HUDEP-2 (cell line): ENCODE data around the gene SPATS2.
"Not testable (repeated sequence)": the region's sequence is repeated elsewhere in the genome, so short reads cannot be mapped to it uniquely, and the experiment has no call there.

Source experiments
- DNase-seq, 76 experiments: peaks; one replicate each; lab custom pipeline; 2025; ENCODE audit not compliant: unreplicated experiment in 76 of 76; lab: John Stamatoyannopoulos, UW

Gene SPATS2

DNA sequence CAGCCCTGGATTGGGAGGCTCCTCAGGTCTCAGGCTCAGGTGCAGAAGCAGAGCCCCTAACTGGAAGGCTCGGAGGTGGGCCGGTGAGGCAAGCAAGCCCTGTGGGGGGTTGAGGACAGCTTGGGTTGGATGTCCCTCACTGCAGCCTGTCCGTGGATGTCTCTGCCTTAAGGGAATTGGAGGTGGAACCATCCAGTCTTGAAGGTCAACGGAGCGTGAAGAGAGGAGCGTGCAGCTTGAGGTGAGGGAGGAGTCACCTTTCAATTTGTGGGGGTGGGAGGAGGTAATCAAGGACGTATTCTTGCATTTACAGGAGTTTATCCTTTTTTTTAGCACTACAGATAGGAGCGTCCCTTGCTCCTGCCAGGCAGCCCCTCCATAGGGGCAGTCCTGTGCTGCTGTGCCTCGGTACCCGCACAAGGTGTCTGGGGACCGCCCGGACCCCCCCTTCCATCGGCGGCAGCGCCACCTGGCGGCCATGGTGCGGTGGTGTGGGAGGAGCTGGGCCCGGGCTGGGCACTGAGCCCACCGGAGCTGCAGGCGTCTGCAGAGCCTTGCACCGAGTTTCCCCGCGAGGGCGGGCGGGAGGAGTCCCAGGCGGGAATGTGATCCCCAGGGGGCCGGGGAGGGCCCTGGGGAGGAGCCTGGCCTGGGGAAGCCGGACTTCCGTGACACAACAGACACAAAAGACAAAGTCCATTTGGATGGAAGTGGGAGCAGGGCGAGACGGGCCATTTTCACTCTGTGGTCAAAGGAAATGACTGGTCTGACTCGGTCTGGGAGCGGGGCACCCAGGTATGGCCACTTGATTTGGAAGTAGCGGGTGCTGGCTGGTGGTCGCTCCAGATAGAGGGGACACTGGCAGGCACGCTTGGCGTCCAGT, 19.7 kb upstream of the SPATS2 start:
- peak in 46 of 76 experiments; percentile 10 to 74 (median 44) for DNase-seq

DNA sequence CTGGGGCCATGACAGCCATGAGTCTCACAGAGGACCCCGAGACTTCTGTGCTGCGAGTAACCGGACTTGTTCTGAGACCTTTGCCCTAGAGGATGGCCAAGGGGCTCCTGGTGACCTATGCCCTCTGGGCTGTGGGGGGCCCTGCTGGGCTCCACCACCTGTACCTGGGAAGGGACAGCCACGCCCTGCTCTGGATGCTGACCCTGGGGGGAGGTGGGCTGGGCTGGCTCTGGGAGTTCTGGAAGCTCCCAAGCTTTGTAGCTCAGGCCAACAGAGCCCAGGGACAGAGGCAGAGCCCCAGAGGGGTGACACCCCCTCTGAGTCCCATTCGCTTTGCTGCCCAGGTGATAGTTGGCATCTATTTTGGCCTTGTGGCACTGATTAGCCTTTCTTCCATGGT, 18.5 kb upstream of the SPATS2 start:
- DNase-seq: no peak

DNA sequence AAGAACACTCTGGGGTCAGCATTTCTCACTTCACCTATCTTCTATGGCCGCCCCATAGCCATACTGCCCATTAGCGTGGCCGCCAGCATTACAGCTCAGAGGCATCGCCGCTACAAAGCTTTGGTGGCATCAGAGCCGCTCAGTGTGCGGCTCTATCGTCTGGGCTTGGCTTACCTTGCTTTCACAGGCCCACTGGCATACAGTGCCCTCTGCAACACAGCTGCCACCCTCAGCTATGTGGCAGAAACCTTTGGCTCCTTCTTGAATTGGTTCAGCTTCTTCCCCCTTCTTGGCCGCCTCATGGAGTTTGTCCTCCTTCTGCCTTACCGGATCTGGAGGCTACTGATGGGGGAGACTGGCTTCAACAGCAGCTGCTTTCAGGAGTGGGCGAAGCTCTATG, 18.0 kb upstream of the SPATS2 start:
- no peak for DNase-seq

DNA sequence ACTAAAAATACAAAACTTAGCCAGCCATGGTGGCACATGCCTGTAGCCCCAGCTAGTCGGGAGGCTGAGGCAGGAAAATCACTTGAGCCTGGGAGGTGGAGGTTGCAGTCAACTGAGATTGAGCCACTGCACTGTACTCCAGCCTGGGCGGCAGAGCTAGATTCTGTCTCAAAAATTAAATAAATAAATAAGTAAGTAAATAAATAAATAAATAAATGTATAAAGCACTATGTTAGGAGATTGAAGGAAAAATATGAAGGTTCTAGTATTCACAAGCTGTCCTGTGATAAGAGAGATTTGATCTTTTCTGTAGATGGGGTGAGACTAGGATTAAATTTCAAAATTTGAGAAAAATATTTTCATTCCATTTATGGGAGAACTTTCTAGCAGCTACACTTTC, 14.9 kb upstream of the SPATS2 start:
- no peak for DNase-seq

DNA sequence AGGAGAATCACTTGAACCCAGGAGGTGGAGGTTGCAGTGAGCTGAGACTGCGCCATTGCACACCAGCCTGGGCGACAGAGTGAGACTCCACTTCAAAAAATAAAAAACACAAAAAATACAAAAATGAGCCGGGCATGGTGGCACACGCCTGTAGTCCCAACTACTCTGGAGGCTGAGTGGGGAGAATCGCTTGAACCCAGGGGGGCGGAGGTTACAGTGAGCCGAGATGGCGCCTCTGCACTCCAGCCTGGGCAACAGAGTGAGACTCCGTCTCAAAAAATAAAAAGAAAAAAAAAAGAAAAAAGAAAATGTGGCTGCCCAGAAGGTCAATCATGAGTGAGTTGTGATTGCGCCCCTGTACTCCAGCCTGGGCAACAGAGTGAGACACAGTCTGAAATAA, 11.3 kb upstream of the SPATS2 start:
- no peak for DNase-seq

DNA sequence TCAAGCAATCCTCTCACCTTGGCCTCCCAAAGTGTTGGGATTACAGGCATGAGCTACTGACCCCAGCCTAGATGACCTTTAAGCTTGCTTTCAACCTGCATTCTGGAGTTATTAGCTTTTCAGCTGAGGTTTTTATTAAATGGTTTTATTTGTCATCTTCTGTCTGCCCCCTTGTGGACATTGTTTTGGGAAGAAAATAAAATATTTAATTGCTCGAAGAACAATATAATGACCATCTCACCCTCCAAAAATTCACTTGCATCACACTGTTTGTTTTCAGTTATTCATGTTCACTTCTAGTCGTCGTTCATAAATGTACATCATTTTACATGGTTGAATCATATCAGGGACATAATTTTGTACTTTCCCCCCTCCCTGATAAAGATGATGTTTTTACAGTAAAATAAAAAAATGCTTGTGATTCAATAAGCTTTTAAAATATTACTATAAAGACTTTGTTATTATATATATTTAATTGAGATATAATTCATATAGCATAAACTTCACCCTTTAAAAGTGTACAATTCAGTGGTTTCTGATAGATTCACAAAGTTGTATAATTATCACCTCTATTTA, 10.1 kb upstream of the SPATS2 start:
- peak in 10 of 76 experiments; percentile 10 to 32 (median 16) for DNase-seq

DNA sequence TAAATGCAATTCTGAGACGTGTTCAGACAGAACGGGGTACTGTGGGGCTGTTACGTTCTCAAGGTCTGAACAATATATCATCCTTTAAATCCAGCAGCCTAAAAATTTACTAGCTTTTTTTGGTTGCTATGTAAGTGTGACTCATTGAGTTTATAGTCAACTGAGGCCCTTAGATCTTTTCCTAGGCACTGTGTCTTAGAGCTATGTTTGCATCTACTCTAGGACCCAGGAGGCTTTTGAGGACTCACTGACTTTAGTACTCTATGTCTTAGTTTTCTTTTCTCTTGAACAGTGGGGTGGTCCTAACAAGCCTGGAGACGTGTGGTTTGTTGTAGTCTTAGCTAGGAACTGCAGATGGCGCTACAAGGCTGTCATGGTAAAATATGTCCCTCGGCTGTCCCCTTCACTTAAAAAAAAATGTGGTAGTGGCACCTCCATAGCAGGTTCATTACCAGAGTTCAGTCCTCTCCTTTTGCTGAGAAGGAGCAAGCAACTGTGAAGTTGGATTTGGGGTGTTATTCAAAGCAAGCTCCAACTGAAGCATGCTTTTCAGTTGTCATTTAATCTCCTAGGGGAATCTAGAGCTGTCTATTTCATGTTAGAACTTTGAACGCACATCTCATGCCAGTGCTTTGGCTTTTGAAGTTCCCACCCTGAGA, 8.7 kb upstream of the SPATS2 start:
- DNase-seq: peak in 48 of 76 experiments; percentile 4 to 67 (median 34)

DNA sequence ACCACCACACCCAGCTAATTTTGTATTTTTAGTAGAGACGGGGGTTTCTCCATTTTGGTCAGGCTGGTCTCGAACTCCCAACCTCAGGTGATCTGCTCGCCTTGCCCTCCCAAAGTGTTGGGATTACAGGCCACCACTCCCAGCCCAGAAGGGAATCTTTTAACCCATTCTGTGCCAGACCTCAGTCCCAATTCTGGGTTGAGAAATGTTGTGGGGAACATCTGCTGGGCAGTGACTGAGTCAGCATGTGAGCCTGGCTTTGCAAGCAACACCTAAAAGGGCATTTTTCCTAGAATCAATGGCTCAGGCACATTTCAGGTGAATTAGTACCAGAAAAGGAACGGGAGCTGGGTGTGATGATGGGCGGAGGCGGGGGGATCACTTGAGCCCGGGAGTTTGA, 7.6 kb upstream of the SPATS2 start:
- no peak for DNase-seq

DNA sequence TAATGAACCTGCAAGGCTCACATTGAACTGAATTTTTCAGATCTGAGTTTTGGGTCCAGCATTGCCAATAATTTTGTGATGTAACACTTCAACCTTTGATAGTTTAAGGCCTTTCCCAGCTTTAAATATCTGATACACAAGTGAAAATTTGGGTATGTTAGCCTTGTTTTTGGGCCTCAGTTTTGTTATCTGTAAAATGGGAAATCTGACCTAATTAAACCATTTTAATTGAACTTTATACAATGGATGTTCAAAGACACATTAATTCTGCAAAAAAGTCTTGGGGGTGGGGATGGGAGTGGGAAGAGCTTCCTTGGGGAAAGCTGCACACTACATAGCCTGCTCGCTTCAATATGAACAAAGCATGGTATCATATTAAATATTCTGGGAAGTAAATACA, 5.2 kb upstream of the SPATS2 start:
- no peak for DNase-seq

DNA sequence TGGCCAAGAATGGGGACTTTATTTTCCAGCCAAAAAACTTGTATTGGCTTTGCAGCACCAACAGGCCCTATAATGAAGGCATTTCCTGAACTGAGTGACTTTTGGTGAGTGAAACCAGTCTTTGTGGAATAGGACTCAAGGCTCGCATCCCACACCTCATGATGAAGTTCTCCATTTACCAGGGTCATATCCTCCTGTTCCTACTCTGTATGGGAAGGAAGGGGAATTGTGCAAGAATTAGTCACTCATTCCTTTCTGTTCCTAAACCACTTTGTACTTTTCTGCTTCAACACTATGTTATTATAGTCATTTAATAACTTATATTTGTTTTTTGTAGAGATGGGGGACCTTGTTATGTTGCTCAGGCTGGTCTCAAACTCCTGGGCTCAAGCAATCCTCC, 2.3 kb upstream of the SPATS2 start:
- DNase-seq: no peak

DNA sequence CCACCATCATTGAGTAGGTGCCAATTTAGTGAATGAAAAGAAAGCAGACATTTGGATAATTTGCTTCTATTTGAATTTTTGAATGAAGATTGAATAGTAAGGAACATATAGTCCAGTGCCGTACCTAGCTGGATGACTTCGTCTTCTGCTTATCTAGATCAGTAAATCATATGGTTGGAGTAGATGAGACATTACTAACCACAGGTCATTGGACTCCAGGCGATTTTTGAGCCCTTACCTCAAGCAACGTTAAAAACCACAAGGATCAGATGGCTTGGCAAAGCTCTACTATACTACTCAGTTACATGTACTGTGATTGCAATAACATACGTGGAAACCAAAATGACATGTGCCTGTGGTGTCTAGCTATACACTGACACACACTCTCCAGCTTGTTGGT, 1.7 kb upstream of the SPATS2 start:
- DNase-seq: peak in 29 of 76 experiments; percentile 7 to 64 (median 24)

DNA sequence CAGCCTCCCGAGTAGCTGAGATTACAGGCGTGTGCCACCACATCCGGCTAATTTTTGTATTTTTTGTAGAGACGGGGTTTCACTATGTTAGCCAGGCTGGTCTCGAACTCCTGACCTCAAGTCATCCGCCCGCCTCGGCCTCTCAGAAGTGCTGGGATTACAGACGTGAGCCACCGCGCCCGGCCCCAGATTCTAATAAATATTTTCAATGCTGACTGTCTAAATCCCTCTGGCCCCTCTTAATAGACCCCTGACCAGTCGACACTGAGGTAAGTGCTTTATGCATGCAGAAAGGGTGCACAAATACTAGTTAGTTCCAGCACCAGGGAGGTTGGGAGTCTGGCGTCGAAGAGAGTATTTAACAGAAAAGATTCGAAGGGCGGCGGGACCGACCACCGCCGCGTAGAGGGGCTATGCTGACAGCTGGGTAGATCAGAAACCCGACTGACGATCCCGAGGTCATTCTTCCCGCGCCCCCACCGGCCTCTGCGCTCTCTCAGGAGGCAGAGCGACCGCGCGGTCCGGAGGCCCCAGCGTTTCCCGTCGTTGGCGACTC, 1.1 kb upstream of the SPATS2 start:
- peak in 8 of 76 experiments; percentile 40 to 65 (median 52) for DNase-seq

DNA sequence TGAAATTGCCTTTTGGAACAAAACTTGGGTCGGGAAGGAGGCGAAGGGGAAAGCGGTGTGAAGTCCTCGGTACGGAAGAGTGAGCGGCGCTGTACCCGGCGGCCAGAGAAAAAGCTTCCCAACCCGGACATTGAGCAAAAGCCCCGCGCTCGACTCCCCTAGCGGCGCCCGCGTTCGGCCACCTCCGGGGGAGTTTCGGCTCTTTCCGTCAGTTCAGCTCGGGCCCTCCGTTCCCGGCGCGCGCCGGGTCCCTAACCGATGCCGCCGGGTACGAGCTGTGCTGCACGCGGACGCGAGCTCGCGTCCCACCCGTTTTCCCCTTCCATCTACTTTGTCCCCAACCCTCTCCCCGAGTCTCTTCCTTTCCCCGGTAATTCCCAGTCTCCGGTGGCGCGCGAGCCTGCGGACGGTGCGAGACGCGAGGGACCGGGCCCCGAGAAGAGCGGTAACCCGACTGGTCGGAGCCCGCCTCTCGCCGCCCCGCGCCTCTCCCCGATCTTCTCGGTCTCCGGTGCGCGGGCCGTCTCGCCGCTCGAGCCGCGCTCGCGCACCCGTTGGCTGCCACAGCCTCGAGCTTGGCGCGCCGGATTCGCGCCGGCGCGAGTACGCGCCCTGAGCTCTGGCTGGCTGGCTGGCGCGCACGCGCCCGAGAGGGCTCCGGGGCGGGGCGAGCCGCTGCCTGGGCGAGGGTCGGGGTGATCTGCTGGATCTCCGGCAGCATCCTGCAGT, 446 bp upstream of the SPATS2 start:
- DNase-seq: peak in 72 of 76 experiments; percentile 24 to 85 (median 72)

DNA sequence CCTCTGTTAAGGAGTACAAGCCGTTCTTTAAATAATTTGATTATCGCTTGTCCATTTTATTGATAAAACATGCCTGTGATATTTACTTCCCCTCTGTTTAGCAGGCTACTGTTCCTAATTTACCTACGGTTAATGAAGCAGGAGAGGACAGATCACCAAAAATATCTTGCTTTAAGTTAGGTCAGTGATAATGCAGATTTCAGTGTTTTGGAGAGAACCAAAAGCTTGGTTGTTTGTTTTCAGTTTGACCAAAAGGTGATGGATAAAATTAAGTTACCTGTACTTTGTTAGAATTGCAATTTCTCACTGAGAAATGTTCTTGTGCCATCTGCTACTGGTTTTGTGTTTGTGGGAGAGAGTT, 958 bp downstream of the SPATS2 start:
- DNase-seq: no peak

DNA sequence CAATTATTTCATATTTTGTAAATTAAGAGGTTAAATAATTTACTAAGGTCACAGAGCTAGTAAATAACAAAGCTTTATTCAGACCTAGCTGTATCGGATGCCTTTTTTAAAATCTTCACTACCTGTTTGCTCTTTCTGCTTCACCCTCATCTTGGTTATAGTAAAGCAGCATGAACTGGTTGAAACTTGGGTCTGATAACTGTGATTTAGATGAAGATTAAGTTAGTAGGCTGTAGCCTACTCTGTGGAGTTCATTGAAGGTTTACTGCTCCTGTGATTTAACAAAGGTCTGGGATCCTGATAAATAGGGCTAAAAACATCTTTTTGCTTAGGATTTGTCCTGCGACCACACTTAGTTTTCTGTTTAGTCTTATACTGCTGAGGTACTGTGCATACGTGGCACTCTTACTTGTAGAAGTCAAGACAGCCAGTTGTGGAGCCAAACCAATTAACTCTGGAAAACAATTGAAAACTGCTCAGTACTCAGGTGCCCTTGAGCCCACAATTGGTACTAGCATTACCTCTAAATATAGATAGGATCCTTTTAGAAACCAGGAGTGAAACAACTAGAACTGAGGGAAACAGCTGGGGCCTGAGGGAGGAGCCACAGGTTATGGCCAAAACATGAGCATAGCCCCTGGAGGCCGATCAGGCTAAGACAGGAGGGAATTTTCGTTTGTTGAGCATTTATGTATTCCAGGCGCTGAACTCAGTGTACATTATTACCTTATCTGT, 2.3 kb downstream of the SPATS2 start:
- peak in 21 of 76 experiments; percentile 5 to 42 (median 22) for DNase-seq

DNA sequence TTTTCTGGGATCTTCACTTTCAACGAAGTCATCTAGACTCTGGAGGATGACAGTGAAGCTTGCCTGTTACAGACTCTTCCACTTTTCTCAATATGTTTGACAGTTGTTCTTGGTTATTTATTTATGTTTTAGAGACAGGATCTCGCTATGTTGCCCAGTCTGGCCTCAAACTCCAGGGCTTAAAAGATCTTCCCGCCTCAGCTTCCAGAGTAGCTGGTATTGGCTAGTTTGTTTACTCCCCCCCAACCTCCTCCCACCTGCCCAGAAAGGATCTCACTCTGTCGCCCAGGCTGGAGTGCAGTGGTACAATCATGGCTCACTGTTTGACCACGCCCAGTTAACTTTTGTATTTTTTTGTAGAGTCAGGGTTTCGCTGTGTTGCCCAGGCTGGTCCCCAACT, 3.3 kb downstream of the SPATS2 start:
- DNase-seq: no peak

DNA sequence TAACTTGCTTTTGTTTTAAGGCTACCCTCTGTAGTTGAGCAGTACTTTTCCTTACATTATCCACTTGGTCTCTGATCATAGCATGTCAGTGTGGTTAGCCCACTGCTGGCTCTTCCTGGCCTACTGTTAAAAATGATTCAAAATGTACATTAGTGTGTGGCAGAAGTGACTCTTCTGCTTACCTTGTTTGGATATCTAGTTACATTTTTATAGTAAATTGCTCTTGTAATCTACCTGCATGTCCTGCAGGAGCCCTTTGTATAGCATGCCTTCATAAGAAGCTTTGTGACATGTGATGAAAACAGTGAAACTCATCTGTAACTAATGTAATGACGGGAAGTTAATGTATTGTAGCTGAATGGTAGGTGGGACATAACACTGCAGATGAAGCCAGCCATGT, 8.1 kb downstream of the SPATS2 start:
- DNase-seq: no peak

DNA sequence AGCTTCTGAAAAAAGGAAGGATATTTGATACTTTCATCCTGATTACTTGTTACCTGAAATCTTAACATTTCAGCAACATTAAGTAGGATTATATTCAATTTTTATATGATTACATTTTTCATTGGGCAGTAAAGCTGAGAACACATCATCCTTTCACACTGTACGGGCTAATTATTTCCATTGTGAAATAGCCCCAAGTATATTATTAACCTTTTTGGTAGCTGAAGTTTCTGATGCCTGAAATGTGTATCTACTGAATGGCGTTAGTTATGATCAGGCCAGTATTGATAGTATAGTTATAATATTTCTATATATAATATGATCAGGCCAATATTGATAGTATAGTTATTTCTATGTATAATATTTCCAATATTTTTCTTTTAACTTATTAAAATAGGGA, 10.1 kb downstream of the SPATS2 start:
- no peak for DNase-seq

DNA sequence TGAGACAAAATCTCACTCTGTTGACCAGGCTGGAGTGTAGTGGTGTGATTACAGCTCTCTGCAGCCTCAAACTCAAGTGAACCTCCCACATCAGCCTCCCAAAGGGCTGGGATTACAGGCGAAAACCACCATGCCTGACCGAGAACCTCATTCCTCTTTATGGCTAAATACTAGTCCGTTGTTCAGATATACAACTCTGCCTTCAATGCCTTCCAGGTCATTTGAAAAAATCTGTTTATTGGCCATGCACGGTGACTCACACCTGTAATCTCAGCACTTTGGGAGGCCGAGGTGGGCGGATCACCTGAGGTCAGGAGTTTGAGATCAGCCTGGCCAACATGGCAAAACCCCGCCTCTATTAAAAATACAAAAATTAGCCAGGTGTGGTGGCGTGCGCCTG, 12.9 kb downstream of the SPATS2 start:
- DNase-seq: not testable (repeated sequence)
